H1 (cell line): ENCODE results near the gene E2F3. TPM values are rescaled to one million over a fixed set of nuclear protein-coding genes. Genes with fewer than 3 reads are reported as not detected.

ENCODE experiments used
- CTCF ChIA-PET: fragments of 300-600 bp; sonication (Branson Sonifier 250); formaldehyde crosslinking; loops from one replicate; lab custom pipeline; 2021; ENCODE audit not compliant: partially characterized antibody; lab: Charles Lee
- POLR2A ChIA-PET: fragments of 300-600 bp; sonication (Branson Sonifier 250); formaldehyde crosslinking; loops from one replicate; lab custom pipeline; 2021; ENCODE audit warnings: inconsistent platforms; ENCODE audit not compliant: partially characterized antibody; lab: Charles Lee
- DNase-seq, 2 experiments: peaks; one replicate each; pipeline versions ENCODE4 v3.0.0 to v3.0.0-alpha.2; 2010 to 2022; ENCODE audit warnings: low spot score in 2 of 2, low read depth in 1 of 2, mixed read lengths in 1 of 2
- FAIRE-seq: peaks from 2 replicates; lab custom pipeline; 2011; peaks lifted over from hg19 to GRCh38; lab: Jason Lieb, UNC
- H2AFZ ChIP-seq: 2 replicates; pipeline ENCODE4 v1.8.1; 2012; ENCODE audit warnings: low read length, inconsistent platforms
- H2AK5ac ChIP-seq: 2 replicates; pipeline ENCODE4 v1.6.1; 2013; ENCODE audit warnings: low read depth, low read length
- H2BK120ac ChIP-seq: replicated peaks from 2 replicates; pipeline ENCODE3; 2013; ENCODE audit warnings: low read depth, low read length, inconsistent platforms
- H2BK12ac ChIP-seq: 2 replicates; pipeline ENCODE4 v1.6.1; 2013; ENCODE audit warnings: low read depth, low read length
- H2BK15ac ChIP-seq: 2 replicates; pipeline ENCODE4 v1.6.1; 2013; ENCODE audit warnings: low read length
- H2BK20ac ChIP-seq: 2 replicates; pipeline ENCODE4 v1.6.1; 2013; ENCODE audit warnings: low read length
- H2BK5ac ChIP-seq: 2 replicates; pipeline ENCODE4 v1.6.1; 2013; ENCODE audit warnings: low read depth, low read length
- H3K14ac ChIP-seq: 2 replicates; pipeline ENCODE4 v1.6.1; 2013; ENCODE audit warnings: inconsistent platforms; ENCODE audit not compliant: insufficient read length
- H3K18ac ChIP-seq: 2 replicates; pipeline ENCODE4 v1.6.1; 2013; ENCODE audit warnings: low read length; ENCODE audit errors: extremely low read depth
- H3K23ac ChIP-seq: 2 replicates; pipeline ENCODE4 v1.6.1; 2013; ENCODE audit warnings: inconsistent platforms; ENCODE audit not compliant: insufficient read length
- H3K23me2 ChIP-seq: 2 replicates; pipeline ENCODE4 v1.6.1; 2013; ENCODE audit warnings: low read depth, low read length
- H3K27ac ChIP-seq: 2 replicates; pipeline ENCODE4 v1.6.1; 2011; ENCODE audit warnings: low read depth, low read length, inconsistent platforms
- H3K27me3 ChIP-seq, 4 experiments: replicated peaks in 1 of 4; 1 replicate in 1 of 4; 2 replicates in 3 of 4; pipeline versions ENCODE4 v1.6.1 to v1.8.1; 2011 to 2013; ENCODE audit warnings: low read length in 3 of 4, mild to moderate bottlenecking in 3 of 4, inconsistent platforms in 2 of 4, mixed read lengths in 2 of 4, moderate library complexity in 1 of 4; ENCODE audit not compliant: control insufficient read depth in 3 of 4, insufficient read depth in 3 of 4; ENCODE audit errors: extremely low read depth in 1 of 4
- H3K36me3 ChIP-seq, 4 experiments: 2 replicates each; pipeline versions ENCODE4 v1.6.1 to v1.8.1; 2011 to 2013; ENCODE audit warnings: mild to moderate bottlenecking in 4 of 4, low read length in 3 of 4, moderate library complexity in 2 of 4, control low read depth in 1 of 4, inconsistent platforms in 1 of 4; ENCODE audit not compliant: insufficient read depth in 4 of 4, control insufficient read depth in 2 of 4
- H3K4ac ChIP-seq: replicated peaks from 2 replicates; pipeline ENCODE3; 2013; ENCODE audit warnings: low read length, low read depth, mixed read lengths, inconsistent platforms; ENCODE audit not compliant: insufficient read length
- H3K4me1 ChIP-seq, 4 experiments: replicated peaks in 1 of 4; 1 replicate in 1 of 4; 2 replicates in 3 of 4; pipeline versions ENCODE4 v1.6.1 to v1.8.1; 2011 to 2013; ENCODE audit warnings: low read length in 3 of 4, inconsistent platforms in 2 of 4, mixed read lengths in 1 of 4; ENCODE audit not compliant: insufficient read depth in 4 of 4, control insufficient read depth in 3 of 4
- H3K4me2 ChIP-seq, 2 experiments: 2 replicates each; pipeline versions ENCODE4 v1.6.1 to v1.8.1; 2011 to 2013; ENCODE audit warnings: low read depth in 2 of 2, low read length in 2 of 2, control low read depth in 1 of 2, inconsistent platforms in 1 of 2, mild to moderate bottlenecking in 1 of 2; ENCODE audit not compliant: insufficient read depth in 1 of 2
- H3K4me3 ChIP-seq, 4 experiments: fragments of 200-600, 300-600 bp in 1 of 4; sonication (generic), shearing (Covaris generic), sonication (Bioruptor Twin) in 1 of 4; 2 replicates each; pipeline versions ENCODE4 v1.5.1 to v1.8.1; 2011 to 2016; ENCODE audit warnings: low read length in 4 of 4, low read depth in 3 of 4, control low read depth in 2 of 4, inconsistent platforms in 2 of 4, mild to moderate bottlenecking in 2 of 4, mixed read lengths in 1 of 4, moderate library complexity in 1 of 4; ENCODE audit not compliant: insufficient read depth in 2 of 4; ENCODE audit errors: extremely low read depth in 1 of 4
- H3K56ac ChIP-seq: replicated peaks from 2 replicates; pipeline ENCODE3; 2013; ENCODE audit warnings: low read depth, mild to moderate bottlenecking, mixed read lengths, low read length, inconsistent platforms; ENCODE audit not compliant: insufficient read length
- H3K79me1 ChIP-seq: 2 replicates; pipeline ENCODE4 v1.6.1; 2013; ENCODE audit warnings: low read depth, low read length, control low read depth
- H3K79me2 ChIP-seq, 2 experiments: 2 replicates each; pipeline versions ENCODE4 v1.6.1 to v1.8.1; 2012 to 2013; ENCODE audit warnings: low read length in 2 of 2, mild to moderate bottlenecking in 2 of 2, inconsistent platforms in 1 of 2; ENCODE audit not compliant: insufficient read depth in 2 of 2, control insufficient read depth in 1 of 2
- H3K9ac ChIP-seq, 4 experiments: replicated peaks in 1 of 4; 1 replicate in 1 of 4; 2 replicates in 3 of 4; pipeline versions ENCODE4 v1.6.1 to v1.8.1; 2011 to 2013; ENCODE audit warnings: low read depth in 3 of 4, low read length in 3 of 4, control low read depth in 2 of 4, mild to moderate bottlenecking in 2 of 4, moderate library complexity in 2 of 4, inconsistent platforms in 1 of 4; ENCODE audit errors: extremely low read depth in 1 of 4
- H3K9me3 ChIP-seq, 2 experiments: 2 replicates each; pipeline versions ENCODE4 v1.6.1 to v1.8.1; 2012 to 2013; ENCODE audit warnings: mild to moderate bottlenecking in 2 of 2, moderate library complexity in 2 of 2, control low read depth in 1 of 2, inconsistent platforms in 1 of 2, low read depth in 1 of 2, low read length in 1 of 2, mixed read lengths in 1 of 2; ENCODE audit not compliant: insufficient read depth in 2 of 2
- H4K20me1 ChIP-seq, 2 experiments: replicated peaks in 1 of 2; 2 replicates each; pipeline versions ENCODE3 to v1.8.1; 2011 to 2013; ENCODE audit warnings: inconsistent platforms in 2 of 2, low read length in 2 of 2, mild to moderate bottlenecking in 1 of 2; ENCODE audit not compliant: insufficient read depth in 2 of 2, control insufficient read depth in 1 of 2
- H4K5ac ChIP-seq: 2 replicates; pipeline ENCODE4 v1.6.1; 2013; ENCODE audit warnings: low read length, low read depth, mixed read lengths, inconsistent platforms; ENCODE audit not compliant: insufficient read length
- H4K8ac ChIP-seq: 2 replicates; pipeline ENCODE4 v1.8.0; 2013; ENCODE audit warnings: mild to moderate bottlenecking, moderate library complexity, low read length, inconsistent platforms; ENCODE audit not compliant: insufficient read depth; ENCODE audit errors: extremely low read depth
- H4K91ac ChIP-seq: replicated peaks from 2 replicates; pipeline ENCODE3; 2013; ENCODE audit warnings: low read length, mixed read lengths, inconsistent platforms; ENCODE audit not compliant: insufficient read length
- WGBS, 2 experiments: shearing (Covaris generic) in 1 of 2; methylation state at CpG; one replicate each; pipeline versions ENCODE4 v1.1.6 to v1.1.7; 2013 to 2015; ENCODE audit warnings: low lambda C conversion rate in 2 of 2, mixed read lengths in 2 of 2, inconsistent platforms in 1 of 2, low coverage in 1 of 2, missing lambda C conversion rate in 1 of 2; ENCODE audit not compliant: insufficient replicate concordance in 2 of 2, insufficient coverage in 1 of 2, insufficient read length in 1 of 2; ENCODE audit errors: extremely low coverage in 1 of 2, missing lambda C conversion rate in 1 of 2; 5-methylcytosine and 5-hydroxymethylcytosine counted together
- polyA plus RNA-seq, 7 experiments: library from polyadenylated mRNA; depleted of rRNA in 3 of 7; stranded (reverse) in 5 of 7; unstranded in 2 of 7; fragments of >200 nt in 5 of 7; fragments of 200-250 nt in 2 of 7; gene quantifications; 1 replicate in 5 of 7; 2 replicates in 1 of 7; 4 replicates in 1 of 7; pipeline versions ENCODE4 v1.2.1 to v1.2.3, GENCODE V29; 2011 to 2013; ENCODE audit warnings: missing spikeins in 2 of 7, mixed read lengths in 2 of 7
- total RNA-seq: library from RNA; stranded (reverse); fragmentation: NEBNext Ultra II Directional; extraction: Animal tissue kit (Norgen Biotek cat#: 25700); gene quantifications from 2 replicates; pipeline ENCODE4 v1.2.1, GENCODE V29; 2021

Gene E2F3
- total and polyA plus RNA-seq, 2 of the 8 experiments (the other 6 are each of a cell fraction or from before 2014, with no cell fraction given) = 14.9 to 42.2 TPM

DNA sequence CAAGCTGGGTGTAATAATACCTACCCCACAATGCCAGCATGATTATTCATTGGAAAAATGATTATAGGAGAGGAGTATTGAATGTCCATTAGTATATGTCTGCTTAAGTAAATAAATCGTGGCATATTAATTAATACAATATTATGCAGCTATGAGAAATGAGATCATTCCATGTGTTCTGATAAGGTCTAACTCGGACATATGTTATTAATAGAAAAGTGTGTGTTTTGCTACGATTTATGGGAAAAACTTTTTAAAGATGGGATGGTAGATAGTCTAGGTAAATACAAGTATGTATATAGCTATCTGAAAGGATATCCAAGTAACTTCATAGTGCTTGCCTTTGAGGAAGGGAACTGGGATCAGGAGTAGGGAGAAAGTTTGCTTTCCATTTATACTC is 71.1 kb downstream of the E2F3 start:
- no peak overlapping the region for H4K91ac ChIP-seq
- peaks cover 15% of the 10 kb centered on the region for H3K79me1 ChIP-seq
- no peak overlapping the region for H4K8ac ChIP-seq
- H2BK12ac ChIP-seq = no peak overlapping the region
- H3K27ac ChIP-seq = no peak overlapping the region
- H3K23ac ChIP-seq = no peak overlapping the region
- peaks cover 1 to 10% (median 8%) of the 10 kb centered on the region in 4 experiments; a peak in 4 of 7 replicates for H3K4me1 ChIP-seq
- no peak overlapping the region for H2BK15ac ChIP-seq
- no peak overlapping the region for H3K9ac ChIP-seq
- CTCF ChIA-PET = interaction anchor here (1.7 kb wide), 1 partner anchor 68 kb away, joined by 6 read pairs; no protein-coding TSS in a partner anchor
- H3K9me3 ChIP-seq = no peaks in the 10 kb centered on the region
- no peak overlapping the region for H2BK5ac ChIP-seq
- 89% methylated on average over 3 of the region's 3 CpGs; no CpG with 5 or more reads in 1 of the 2 experiments for WGBS, 2 experiments
- H2BK20ac ChIP-seq = no peak overlapping the region
- FAIRE-seq = no peak
- POLR2A ChIA-PET = interaction anchor here (0.7 to 1.5 kb wide), 2 partner anchors 19 to 95 kb away, joined by 3 read pairs; no protein-coding TSS in a partner anchor
- no peak overlapping the region for H3K56ac ChIP-seq
- H4K5ac ChIP-seq = no peak overlapping the region
- no peaks in the 10 kb centered on the region for H3K27me3 ChIP-seq
- H2BK120ac ChIP-seq = no peak overlapping the region
- no peaks in the 10 kb centered on the region for H3K23me2 ChIP-seq
- no peak overlapping the region for H2AFZ ChIP-seq
- no peak overlapping the region for H3K4ac ChIP-seq
- H3K4me2 ChIP-seq = no peak overlapping the region
- H3K79me2 ChIP-seq = peaks cover 0 to 89% of the 10 kb centered on the region in 2 experiments; a peak in 3 of 4 replicates
- H3K4me3 ChIP-seq = no peak overlapping the region
- no peak overlapping the region for H2AK5ac ChIP-seq
- H3K36me3 ChIP-seq = 0 out of 8 replicates have a peak, but pooled peaks cover 0 to 4% (median 0%) of the 10 kb centered on the region in 4 experiments
- no peak overlapping the region for H3K18ac ChIP-seq
- H4K20me1 ChIP-seq = peaks cover 2 to 3% of the 10 kb centered on the region in 2 experiments
- DNase-seq = no peak
- no peak overlapping the region for H3K14ac ChIP-seq
